CD4-positive, alpha-beta T cell treated with Interleukin-15 for 4 hours (primary cell): Measurements from ENCODE around the gene KCNH1.
"Not testable (repeated sequence)": the region's sequence is repeated elsewhere in the genome, so short reads cannot be mapped to it uniquely, and the experiment has no call there.

Source experiments
- DNase-seq: peaks from one replicate; pipeline ENCODE4 v3.0.0-alpha.2; 2020; ENCODE audit warnings: low spot score

Gene KCNH1

GRCh38 chr1:210684466-210685294 is 449.3 kb downstream of the KCNH1 start:
- DNase-seq = no peak

- no peak for DNase-seq
Observed at GRCh38 chr1:210683403-210684047, 450.4 kb downstream of the KCNH1 start.

GRCh38 chr1:210681158-210681557 is 452.8 kb downstream of the KCNH1 start:
- DNase-seq = no peak

- DNase-seq = no peak
Observed at GRCh38 chr1:210678306-210678705, 455.6 kb downstream of the KCNH1 start.

GRCh38 chr1:210677533-210677932 is 456.4 kb downstream of the KCNH1 start:
- DNase-seq = no peak

GRCh38 chr1:210676539-210676938 is 457.4 kb downstream of the KCNH1 start:
- no peak for DNase-seq

- no peak for DNase-seq
Observed at GRCh38 chr1:210674151-210674550, 459.8 kb downstream of the KCNH1 start.

GRCh38 chr1:210669951-210670350 is 464.0 kb downstream of the KCNH1 start:
- DNase-seq = no peak

- DNase-seq = no peak
Observed at GRCh38 chr1:210663730-210664573, 470.0 kb downstream of the KCNH1 start.

GRCh38 chr1:210662291-210663050 is 471.5 kb downstream of the KCNH1 start:
- no peak for DNase-seq

GRCh38 chr1:210661520-210661919 is 472.4 kb downstream of the KCNH1 start:
- not testable (repeated sequence) for DNase-seq

GRCh38 chr1:210657806-210658205 is 476.1 kb downstream of the KCNH1 start:
- DNase-seq = no peak

- DNase-seq = no peak
Observed at GRCh38 chr1:210655511-210655910, 478.4 kb downstream of the KCNH1 start.

GRCh38 chr1:210654176-210654981 is 479.6 kb downstream of the KCNH1 start:
- no peak for DNase-seq

- DNase-seq = no peak
Observed at GRCh38 chr1:210653771-210654170, 480.2 kb downstream of the KCNH1 start.

GRCh38 chr1:210652329-210652954 is 481.5 kb downstream of the KCNH1 start:
- DNase-seq = no peak

- no peak for DNase-seq
Observed at GRCh38 chr1:210650403-210650802, 483.5 kb downstream of the KCNH1 start.

GRCh38 chr1:210648588-210649269 is 485.2 kb downstream of the KCNH1 start:
- DNase-seq = no peak

GRCh38 chr1:210647406-210648333 is 486.3 kb downstream of the KCNH1 start:
- DNase-seq = no peak
